IPS DF 6.9 (cell line): Measurements from ENCODE around the gene CYP19A1.
"Not testable (repeated sequence)": the region's sequence is repeated elsewhere in the genome, so short reads cannot be mapped to it uniquely, and the experiment has no call there.

Source experiments
- DNase-seq: peaks from one replicate; pipeline ENCODE4 v3.0.0-alpha.2; 2013; ENCODE audit warnings: low read depth, low spot score
- H3K27ac ChIP-seq: one replicate; pipeline ENCODE4 v1.5.1; 2013; ENCODE audit warnings: low read length, control low read depth
- H3K27me3 ChIP-seq: 2 replicates; pipeline ENCODE4 v1.6.1; 2013; ENCODE audit warnings: mild to moderate bottlenecking, low read length; ENCODE audit not compliant: control insufficient read depth, insufficient read depth
- H3K36me3 ChIP-seq: 2 replicates; pipeline ENCODE4 v1.6.1; 2013; ENCODE audit warnings: low read length; ENCODE audit not compliant: control insufficient read depth, insufficient read depth
- H3K4me1 ChIP-seq: 2 replicates; pipeline ENCODE4 v1.6.1; 2013; ENCODE audit warnings: low read length; ENCODE audit not compliant: control insufficient read depth, insufficient read depth
- H3K4me3 ChIP-seq: 2 replicates; pipeline ENCODE4 v1.5.1; 2013; ENCODE audit warnings: mild to moderate bottlenecking, low read length
- H3K9me3 ChIP-seq: 2 replicates; pipeline ENCODE4 v1.6.1; 2013; ENCODE audit warnings: low read length, inconsistent platforms; ENCODE audit not compliant: control insufficient read depth, insufficient read depth
- whole genome bisulfite sequencing: extraction: QIAGEN DNeasy Blood & Tissue Kit; methylation state at CpG from one replicate; pipeline ENCODE4 v1.1.7; 2013; ENCODE audit warnings: mixed read lengths, missing lambda C conversion rate; ENCODE audit not compliant: insufficient read length, insufficient coverage; 5-methylcytosine and 5-hydroxymethylcytosine counted together

The CYP19A1 gene

GRCh38 chr15:51299187-51300015, 39.0 kb downstream of the CYP19A1 start:
- no peak for DNase-seq
- H3K27ac ChIP-seq = no peak overlapping the region
- WGBS = no CpG with 5 or more reads among the region's 5 CpGs

GRCh38 chr15:51298620-51299019, 39.8 kb downstream of the CYP19A1 start:
- H3K36me3 ChIP-seq = no peaks in the 10 kb centered on the region
- H3K4me3 ChIP-seq = no peak overlapping the region
- H3K27me3 ChIP-seq = no peaks in the 10 kb centered on the region
- no CpG with 5 or more reads among the region's 2 CpGs for WGBS
- DNase-seq = no peak
- H3K27ac ChIP-seq = no peak overlapping the region
- no peaks in the 10 kb centered on the region for H3K9me3 ChIP-seq
- H3K4me1 ChIP-seq = no peaks in the 10 kb centered on the region

More at GRCh38 chr15:51299187-51300015, 39.0 kb downstream of the CYP19A1 start:
- Histone ChIP-seq H3K27me3 (no peaks in the 10 kb centered on the region), H3K4me1 (no peaks in the 10 kb centered on the region), H3K9me3 (no peaks in the 10 kb centered on the region), H3K4me3 (no peak overlapping the region), H3K36me3 (no peaks in the 10 kb centered on the region)

GRCh38 chr15:51290720-51291119, 47.7 kb downstream of the CYP19A1 start:
- H3K4me1 ChIP-seq = no peaks in the 10 kb centered on the region
- no peaks in the 10 kb centered on the region for H3K27me3 ChIP-seq
- DNase-seq = no peak
- H3K4me3 ChIP-seq = no peak overlapping the region
- no CpG with 5 or more reads among the region's 4 CpGs for WGBS
- H3K36me3 ChIP-seq = no peaks in the 10 kb centered on the region
- no peaks in the 10 kb centered on the region for H3K9me3 ChIP-seq
- H3K27ac ChIP-seq = no peak overlapping the region

- Histone ChIP-seq H3K4me3 (no peak overlapping the region), H3K4me1 (no peaks in the 10 kb centered on the region), H3K27ac (no peak overlapping the region), H3K9me3 (no peaks in the 10 kb centered on the region), H3K36me3 (no peaks in the 10 kb centered on the region), H3K27me3 (no peaks in the 10 kb centered on the region)
- no CpG with 5 or more reads among the region's 1 CpG for WGBS
- DNase-seq = no peak
These were observed 49.1 kb downstream of the CYP19A1 start for GRCh38 chr15:51289290-51289689.

GRCh38 chr15:51288143-51289065, 50.0 kb downstream of the CYP19A1 start:
- WGBS = no CpG with 5 or more reads among the region's 13 CpGs
- no peaks in the 10 kb centered on the region for H3K27me3 ChIP-seq
- no peak overlapping the region for H3K27ac ChIP-seq
- H3K4me1 ChIP-seq = no peaks in the 10 kb centered on the region
- no peak overlapping the region for H3K4me3 ChIP-seq
- no peaks in the 10 kb centered on the region for H3K36me3 ChIP-seq
- no peaks in the 10 kb centered on the region for H3K9me3 ChIP-seq
- no peak for DNase-seq

GRCh38 chr15:51286816-51287215, 51.6 kb downstream of the CYP19A1 start:
- Histone ChIP-seq H3K4me3 (no peak overlapping the region), H3K27me3 (no peaks in the 10 kb centered on the region), H3K9me3 (no peaks in the 10 kb centered on the region), H3K36me3 (no peaks in the 10 kb centered on the region), H3K4me1 (no peaks in the 10 kb centered on the region), H3K27ac (no peak overlapping the region)
- WGBS = no CpG with 5 or more reads among the region's 1 CpG
- no peak for DNase-seq

- H3K27me3 ChIP-seq = no peaks in the 10 kb centered on the region
- H3K4me1 ChIP-seq = no peaks in the 10 kb centered on the region
- DNase-seq = no peak
- H3K36me3 ChIP-seq = no peaks in the 10 kb centered on the region
- WGBS = no CpG with 5 or more reads among the region's 6 CpGs
- H3K4me3 ChIP-seq = no peak overlapping the region
- H3K27ac ChIP-seq = no peak overlapping the region
- no peaks in the 10 kb centered on the region for H3K9me3 ChIP-seq
These were observed 53.0 kb downstream of the CYP19A1 start for GRCh38 chr15:51285399-51285798.

- Histone ChIP-seq H3K27ac (no peak overlapping the region), H3K4me1 (no peaks in the 10 kb centered on the region), H3K9me3 (no peaks in the 10 kb centered on the region), H3K36me3 (no peaks in the 10 kb centered on the region), H3K27me3 (no peaks in the 10 kb centered on the region), H3K4me3 (no peak overlapping the region)
- WGBS = no CpG with 5 or more reads among the region's 6 CpGs
- DNase-seq = no peak
These were observed 53.5 kb downstream of the CYP19A1 start for GRCh38 chr15:51284871-51285270.

GRCh38 chr15:51283026-51283425, 55.4 kb downstream of the CYP19A1 start:
- DNase-seq = no peak
- Histone ChIP-seq H3K9me3 (no peaks in the 10 kb centered on the region), H3K36me3 (no peaks in the 10 kb centered on the region), H3K4me1 (no peaks in the 10 kb centered on the region), H3K27ac (no peak overlapping the region), H3K27me3 (no peaks in the 10 kb centered on the region), H3K4me3 (no peak overlapping the region)
- WGBS = no CpG with 5 or more reads among the region's 6 CpGs

GRCh38 chr15:51282241-51282640, 56.2 kb downstream of the CYP19A1 start:
- not testable (repeated sequence) for H3K27me3 ChIP-seq, H3K4me3 ChIP-seq, H3K27ac ChIP-seq, H3K9me3 ChIP-seq, DNase-seq, H3K4me1 ChIP-seq, H3K36me3 ChIP-seq
- WGBS = no CpG with 5 or more reads among the region's 2 CpGs
